ENCODE measurements around the gene TCF4. TPM values are rescaled to one million over a fixed set of nuclear protein-coding genes. Genes with fewer than 3 reads are reported as not detected.

TCF4 gene
- total RNA-seq, 1 donor, result 84.6 TPM

- TF ChIP-seq, protein P1, sequence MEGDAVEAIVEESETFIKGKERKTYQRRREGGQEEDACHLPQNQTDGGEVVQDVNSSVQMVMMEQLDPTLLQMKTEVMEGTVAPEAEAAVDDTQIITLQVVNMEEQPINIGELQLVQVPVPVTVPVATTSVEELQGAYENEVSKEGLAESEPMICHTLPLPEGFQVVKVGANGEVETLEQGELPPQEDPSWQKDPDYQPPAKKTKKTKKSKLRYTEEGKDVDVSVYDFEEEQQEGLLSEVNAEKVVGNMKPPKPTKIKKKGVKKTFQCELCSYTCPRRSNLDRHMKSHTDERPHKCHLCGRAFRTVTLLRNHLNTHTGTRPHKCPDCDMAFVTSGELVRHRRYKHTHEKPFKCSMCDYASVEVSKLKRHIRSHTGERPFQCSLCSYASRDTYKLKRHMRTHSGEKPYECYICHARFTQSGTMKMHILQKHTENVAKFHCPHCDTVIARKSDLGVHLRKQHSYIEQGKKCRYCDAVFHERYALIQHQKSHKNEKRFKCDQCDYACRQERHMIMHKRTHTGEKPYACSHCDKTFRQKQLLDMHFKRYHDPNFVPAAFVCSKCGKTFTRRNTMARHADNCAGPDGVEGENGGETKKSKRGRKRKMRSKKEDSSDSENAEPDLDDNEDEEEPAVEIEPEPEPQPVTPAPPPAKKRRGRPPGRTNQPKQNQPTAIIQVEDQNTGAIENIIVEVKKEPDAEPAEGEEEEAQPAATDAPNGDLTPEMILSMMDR (IDR thresholded peaks at IDR 0.05; ENCODE audit: insufficient read depth, low read depth, low read length), result no peak
- DNase-seq (ENCODE audit: low read depth), result peak; percentile 36
These were observed 165.4 kb downstream of the TCF4 start for GRCh38 chr18:55422456-55423180.

DNA sequence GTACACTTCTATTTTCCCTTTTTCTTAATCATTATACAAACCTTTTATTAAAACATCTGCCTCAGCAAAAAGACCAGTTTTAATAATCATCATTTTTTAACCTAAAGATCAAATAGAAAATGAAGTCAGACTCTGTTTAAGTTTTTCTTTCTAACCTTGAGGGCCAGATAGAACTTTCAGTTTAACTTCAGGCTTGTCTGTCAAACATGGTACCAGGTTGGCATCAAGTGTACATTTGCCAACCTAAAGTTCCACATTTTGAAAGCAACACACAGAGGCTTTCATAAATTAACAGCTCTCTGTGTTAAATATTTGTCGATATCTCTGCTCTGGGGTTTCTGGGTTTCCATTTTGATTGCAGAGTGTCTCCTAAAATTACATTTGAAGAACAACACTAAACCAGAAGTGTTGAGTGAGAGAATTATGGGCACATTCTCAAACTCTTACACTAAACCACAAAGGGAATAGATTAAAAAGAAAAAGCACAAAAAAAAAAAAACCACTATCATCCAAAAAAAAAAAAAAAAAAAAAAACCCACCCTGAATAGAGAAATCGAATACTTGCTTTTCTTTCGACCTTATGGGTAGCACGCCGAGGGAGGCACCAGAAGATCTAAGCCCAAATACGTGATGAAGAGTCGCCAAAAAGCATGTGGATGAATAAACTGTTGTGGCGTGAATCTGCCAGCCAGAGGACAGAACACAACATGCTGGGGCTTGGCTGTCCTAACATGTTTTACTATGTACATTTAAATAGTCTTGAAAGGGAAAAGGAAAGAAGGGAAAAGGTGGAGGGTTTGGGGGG, 166.2 kb downstream of the TCF4 start:
- peak; percentile 54 for DNase-seq (ENCODE audit: low read depth)
- TF ChIP-seq, protein P1 (IDR thresholded peaks at IDR 0.05; ENCODE audit: insufficient read depth, low read depth, low read length), result no peak

More at GRCh38 chr18:55422456-55423180, 165.4 kb downstream of the TCF4 start:
- peak overlapping the region; percentile 52 for H3K4me3 ChIP-seq (ENCODE audit: low read depth, low read length)

GRCh38 chr18:55421308-55421614, 166.7 kb downstream of the TCF4 start:
- DNase-seq (ENCODE audit: low read depth), result no peak
- peak overlapping the region; percentile 52 for H3K4me3 ChIP-seq (ENCODE audit: low read depth, low read length)
- TF ChIP-seq, protein P1 (IDR thresholded peaks at IDR 0.05; ENCODE audit: insufficient read depth, low read depth, low read length), result no peak

More for the DNA sequence above, 166.2 kb downstream of the TCF4 start:
- H3K4me3 ChIP-seq (ENCODE audit: low read depth, low read length), result peak overlapping the region; percentile 52

DNA sequence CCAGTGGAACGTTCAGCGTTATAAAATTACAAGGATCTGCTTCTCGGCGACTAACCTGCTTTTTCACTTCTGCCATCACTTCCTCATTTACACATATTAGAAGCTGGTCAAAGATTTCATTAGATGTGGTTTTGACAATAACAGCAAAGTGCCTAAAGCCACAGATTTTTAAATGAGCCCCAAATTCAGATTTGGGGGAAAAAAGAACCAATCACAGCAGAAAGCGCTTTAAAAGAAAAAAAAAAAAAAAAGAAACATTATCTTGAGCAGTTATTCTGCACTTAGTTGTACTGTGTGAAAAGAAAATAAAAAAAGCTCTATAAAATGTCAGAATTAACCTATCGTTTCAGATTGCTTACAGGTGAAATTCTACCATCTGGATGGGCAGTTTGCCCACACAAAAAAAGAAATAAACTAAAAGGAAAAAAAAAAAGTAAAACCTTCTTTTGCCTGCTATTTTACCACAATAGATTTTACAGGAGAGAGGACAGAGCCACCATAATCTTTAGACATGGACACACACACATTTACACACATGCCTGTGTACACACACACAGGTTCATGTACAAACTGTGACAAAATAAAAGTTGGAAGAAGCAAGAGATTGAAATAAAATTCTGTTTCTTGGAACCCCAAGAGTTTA, 167.2 kb downstream of the TCF4 start:
- DNase-seq (ENCODE audit: low read depth), result no peak
- H3K4me3 ChIP-seq (ENCODE audit: low read depth, low read length), result peak overlapping the region; percentile 52
- TF ChIP-seq, protein P1 (IDR thresholded peaks at IDR 0.05; ENCODE audit: insufficient read depth, low read depth, low read length), result no peak

GRCh38 chr18:55419947-55420664, 167.9 kb downstream of the TCF4 start:
- peak; percentile 53 for DNase-seq (ENCODE audit: low read depth)
- TF ChIP-seq, protein P1 (IDR thresholded peaks at IDR 0.05; ENCODE audit: insufficient read depth, low read depth, low read length), result no peak
- H3K4me3 ChIP-seq (ENCODE audit: low read depth, low read length), result peak overlapping the region; percentile 52
